Measurements from ENCODE around the gene LCP1.
A peak's percentile ranks its signal among the peaks of the same experiment; 100 is the strongest.
"Not testable (repeated sequence)": the region's sequence is repeated elsewhere in the genome, so short reads cannot be mapped to it uniquely, and the experiment has no call there.

LCP1 gene

DNA sequence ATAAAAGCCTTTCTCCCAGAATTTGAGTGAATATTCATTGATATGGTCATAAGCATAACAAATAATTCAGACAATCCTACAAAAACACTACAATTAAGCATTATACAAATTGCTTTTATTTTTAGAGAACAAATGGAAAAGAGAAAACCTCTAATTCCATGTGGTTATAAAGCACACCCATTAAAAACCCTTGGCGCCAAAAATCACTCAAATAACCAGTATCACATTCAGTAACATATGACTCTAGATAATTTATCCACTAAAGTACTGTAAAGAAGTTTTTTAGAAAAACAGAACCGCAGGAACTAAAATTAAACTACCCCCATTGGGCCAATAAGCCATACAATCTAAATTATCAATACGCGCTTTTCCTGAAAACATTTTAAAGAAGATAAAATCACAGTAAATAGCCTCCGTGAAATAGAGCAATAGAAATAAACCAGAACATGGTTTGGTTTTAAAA, 569 bp downstream of the LCP1 start:
- no peak for DNase-seq

DNA sequence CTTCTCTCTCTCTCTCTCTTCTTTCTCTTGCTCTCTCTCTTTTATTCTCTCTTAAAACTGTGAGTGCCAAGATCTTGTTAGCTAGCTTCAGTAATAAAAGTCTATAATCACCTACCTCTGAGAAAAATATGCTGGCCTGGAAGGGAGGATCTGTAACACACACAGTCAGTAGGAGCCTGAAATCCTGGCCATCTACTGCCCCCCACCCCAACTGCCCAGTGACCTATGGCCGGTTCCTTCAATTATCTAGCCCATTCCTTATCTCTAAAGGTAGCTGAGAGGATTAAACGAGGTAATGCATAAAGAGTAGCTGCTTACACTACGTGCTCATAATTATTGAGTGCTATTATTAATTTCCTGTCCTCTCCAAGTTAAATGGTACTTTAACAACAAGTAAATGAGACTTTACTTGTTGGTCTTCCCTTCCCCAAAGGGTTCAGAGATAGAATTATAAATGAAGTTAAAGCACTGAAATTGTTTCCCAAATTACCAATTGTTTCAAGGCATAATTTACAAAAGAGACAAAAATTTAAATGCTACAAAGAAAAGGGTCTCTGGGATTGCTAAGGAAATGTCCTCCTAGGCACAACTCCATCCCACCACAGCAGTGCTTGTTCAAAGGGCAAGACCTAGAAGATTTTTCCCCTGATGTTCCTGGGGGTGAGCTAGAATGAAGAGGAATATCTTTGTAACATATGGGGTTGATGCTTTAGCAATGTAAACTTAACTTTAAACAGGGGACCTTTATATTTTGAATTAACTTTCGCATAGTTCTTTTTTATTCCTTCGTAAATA, 1.8 kb downstream of the LCP1 start:
- DNase-seq, result no peak

DNA sequence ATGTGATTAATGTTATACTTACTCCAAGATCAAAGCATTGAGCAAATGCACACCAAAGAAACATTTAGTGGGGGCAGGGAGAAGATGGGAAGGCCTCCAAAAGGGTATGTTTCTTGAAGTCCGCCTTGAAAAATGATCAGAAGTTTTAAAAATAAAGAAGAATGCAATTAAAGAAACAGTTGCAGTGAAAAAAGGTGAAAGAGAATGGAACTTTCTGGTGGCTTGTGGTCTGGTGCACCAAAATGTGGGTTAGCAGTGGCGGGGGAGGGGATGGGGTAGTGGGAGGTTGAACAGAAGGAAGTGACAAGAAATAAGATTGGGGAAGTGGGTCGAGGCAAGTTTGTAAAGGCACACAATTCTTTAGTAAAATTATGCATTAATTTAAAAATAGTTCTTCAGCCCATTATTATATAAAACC, 2.5 kb downstream of the LCP1 start:
- DNase-seq, result no peak

DNA sequence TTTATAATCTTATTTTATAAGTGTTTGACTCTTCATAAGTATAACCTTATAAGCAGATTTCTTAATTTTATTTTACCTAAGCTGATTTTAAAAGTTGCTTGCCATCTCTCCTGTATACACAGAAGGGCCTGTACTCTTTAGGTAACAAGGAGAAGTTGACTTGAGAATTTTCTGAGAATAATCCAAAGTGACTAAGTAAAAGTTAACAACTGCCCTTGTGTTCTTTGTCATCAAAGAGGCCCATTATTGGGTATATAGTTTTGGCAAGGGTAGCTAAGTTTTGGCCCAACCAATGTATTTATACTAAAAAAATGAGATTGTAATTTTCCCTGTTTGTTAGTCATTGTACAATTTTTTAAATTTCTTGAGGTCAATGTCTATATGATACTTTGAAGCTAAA, 3.2 kb downstream of the LCP1 start:
- DNase-seq, result no peak

DNA sequence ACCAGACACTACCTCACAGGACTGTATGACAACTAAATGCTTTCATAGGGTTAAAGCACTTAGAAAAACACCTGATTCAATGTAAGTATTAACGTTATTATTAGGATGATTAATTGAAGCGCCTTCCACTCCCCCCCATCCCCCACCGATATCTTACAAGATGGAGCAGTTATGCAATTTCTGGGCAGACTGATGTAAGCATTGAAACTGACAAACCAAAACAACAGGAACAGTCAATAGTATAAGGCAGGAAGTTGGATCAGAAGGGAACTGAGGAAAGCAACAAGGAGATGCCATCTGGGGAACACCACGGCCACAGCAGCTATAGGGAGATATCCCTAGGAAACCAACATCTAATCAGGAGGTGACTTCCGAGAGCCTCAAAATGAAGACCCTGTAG, 3.8 kb downstream of the LCP1 start:
- DNase-seq, result no peak

DNA sequence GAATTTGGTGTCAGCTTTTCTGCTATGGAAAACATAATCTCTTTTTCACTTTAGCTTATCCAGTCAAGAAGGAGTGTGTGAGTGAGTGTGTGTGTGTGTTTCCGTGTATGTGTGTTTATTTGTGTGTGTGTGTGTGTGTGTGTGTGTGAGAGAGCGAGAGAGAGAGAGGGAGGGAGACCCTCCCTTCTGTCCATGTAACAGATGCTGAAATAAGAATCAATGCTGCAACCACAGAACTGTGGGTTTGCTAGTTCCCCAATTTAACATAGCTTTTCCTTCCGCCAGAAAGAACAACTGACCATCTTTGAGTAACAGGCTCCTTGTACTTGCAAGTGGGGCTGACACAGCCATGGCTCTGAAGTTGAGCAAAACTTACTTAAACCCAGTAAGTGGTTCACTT, 5.2 kb downstream of the LCP1 start:
- no peak for DNase-seq

DNA sequence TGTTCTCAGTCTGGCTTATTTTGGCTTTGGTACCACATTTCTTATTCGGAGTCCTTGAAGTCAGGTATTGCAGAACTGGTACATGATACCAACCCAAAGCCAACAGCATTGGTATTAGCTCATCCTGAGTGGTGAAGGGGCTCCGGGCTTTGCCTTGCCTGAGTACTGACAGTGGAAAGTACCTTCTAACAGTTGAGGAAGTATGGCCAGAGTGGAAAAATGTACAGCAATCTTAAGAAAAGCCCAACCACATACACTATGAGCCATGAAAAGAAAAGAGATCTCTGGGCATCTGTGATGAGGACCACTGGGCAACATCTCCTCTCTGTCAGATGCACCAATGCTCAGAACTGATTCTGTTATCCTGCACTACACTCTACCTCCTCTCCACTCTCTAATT, 8.3 kb downstream of the LCP1 start:
- DNase-seq, result no peak

DNA sequence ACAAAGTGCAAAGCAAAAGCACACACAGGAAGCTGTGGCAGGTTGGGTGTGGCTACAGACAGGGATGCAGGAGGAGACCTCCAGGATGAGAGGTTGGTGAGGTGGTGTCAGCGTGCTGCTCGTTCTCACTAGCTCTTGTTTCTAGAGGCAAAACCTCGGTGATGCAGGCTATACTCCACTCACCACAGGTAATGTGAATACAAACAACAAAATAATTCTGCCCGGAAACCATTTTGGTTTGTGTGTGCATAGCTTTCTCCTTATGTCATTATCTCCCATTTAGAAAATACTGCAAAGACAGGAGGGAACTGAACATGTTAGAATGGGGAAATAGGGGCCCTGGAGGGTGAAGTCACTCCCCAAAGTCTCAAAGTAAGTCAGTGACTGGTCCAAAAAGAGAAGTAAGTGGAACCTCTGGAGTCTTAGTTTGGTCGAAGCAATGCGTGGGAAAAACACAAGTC, 9.4 kb downstream of the LCP1 start:
- no peak for DNase-seq

DNA sequence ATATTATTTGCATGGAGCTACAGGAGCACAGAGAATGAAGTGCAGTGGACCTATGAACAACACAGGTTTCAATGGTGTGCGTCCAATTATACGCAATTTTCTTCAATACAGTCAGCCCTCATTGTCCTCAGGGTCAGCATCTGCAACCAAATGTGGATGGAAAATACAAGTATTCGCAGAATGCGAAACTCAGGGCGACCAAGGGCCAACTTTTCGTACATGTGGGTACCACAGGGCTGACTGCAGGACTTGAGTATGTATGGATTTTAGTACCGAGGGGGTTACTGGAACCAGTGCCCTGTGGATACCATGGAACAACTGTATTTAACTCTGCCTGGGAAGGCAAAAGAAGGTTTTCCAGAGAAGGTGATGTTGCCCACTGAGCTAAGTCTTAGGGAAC, 10.2 kb downstream of the LCP1 start:
- DNase-seq, result no peak

DNA sequence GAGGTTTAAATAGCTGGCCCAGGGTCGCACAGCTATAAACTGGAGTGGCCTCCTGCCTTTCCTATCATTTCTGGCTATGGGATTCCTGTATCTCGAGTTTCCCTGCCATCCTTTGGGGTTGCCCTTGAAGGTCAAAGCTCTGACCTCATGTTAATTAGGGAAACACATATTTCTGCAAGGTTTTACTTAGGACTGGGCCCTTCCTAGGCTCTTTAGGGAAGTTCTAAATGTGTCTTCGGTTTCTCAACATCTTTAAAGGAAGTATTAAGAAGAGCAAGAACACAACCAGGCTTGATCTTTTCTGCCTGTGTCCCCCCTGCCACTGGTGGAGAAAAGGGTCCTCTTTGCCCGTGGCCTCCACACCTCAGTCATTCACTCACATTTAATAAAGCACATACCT, 10.8 kb downstream of the LCP1 start:
- DNase-seq, result no peak

DNA sequence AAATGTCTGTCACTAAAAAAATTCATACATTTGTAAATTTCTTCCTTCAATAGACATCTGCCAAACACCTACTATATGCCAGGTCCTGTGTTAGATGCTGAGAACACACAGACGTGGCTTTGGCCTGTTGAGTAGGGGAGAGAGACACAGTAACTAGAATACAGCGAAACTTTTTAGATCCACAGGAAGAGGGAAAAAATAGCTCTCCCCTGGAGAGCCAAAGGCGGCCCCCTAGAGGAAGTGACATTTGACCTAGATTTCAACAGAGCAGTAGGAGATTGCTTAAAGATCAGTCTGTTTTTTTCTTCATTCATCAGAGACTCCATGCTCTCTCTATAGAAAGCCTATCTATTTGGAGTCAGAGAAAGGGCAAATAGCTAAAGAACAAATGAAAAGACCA, 11.3 kb downstream of the LCP1 start:
- no peak for DNase-seq

DNA sequence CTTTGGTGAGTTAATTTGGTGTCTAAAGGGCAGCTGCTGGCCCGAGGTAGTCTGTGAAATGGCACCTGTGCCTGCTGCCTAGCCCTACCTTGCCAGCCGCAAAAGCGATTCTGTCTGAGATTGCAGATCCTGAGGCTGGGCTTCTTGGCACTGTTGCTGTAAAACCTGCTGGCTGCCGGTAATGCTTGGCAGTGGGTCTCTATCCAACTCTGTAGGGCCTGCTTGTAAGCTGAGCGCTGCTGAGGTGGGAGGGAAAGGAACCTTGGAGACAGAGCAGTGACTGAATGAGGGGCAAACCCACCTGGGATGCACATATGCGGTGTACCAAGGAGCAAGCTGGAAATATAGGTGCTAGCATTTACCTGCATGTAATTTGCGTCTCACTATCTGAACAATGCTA, 11.7 kb downstream of the LCP1 start:
- DNase-seq, result no peak

DNA sequence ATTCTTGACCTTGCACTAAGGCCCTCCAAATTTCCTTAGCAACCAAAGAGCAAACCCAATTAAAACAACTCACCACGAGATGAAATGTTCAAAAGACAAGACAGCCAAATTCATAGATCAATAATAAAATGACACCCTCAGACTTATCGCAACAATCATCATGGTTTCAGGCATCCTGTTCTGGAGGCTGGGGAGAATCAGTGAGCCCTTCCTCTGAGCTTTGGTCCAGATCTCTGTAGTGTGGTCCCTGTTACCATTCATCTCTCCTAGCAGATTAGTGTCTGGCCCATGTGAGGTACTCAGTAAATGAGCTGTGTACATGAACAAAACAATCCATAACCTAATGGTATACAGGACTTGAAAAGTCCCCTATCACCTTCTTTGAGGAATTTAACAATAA, 12.2 kb downstream of the LCP1 start:
- DNase-seq, result no peak

DNA sequence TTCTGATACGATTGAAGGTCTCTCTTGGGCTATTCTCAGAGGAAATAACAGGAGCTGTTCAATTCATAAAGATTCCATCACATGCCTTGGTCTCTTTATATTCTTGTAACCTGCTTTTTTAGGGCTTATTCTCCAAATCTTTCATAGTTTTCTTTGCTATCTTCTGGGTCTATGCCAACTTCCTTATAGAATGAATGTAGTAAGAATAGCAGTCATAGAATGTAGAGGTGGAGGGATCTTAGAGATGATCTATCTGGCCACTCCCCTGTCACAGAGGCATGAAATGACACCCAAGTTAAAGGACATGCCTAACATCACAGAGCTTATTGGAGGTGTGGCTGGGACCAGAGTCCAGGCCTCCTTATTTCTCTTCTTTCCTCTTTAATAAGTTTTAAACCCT, 13.2 kb downstream of the LCP1 start:
- DNase-seq, result no peak

DNA sequence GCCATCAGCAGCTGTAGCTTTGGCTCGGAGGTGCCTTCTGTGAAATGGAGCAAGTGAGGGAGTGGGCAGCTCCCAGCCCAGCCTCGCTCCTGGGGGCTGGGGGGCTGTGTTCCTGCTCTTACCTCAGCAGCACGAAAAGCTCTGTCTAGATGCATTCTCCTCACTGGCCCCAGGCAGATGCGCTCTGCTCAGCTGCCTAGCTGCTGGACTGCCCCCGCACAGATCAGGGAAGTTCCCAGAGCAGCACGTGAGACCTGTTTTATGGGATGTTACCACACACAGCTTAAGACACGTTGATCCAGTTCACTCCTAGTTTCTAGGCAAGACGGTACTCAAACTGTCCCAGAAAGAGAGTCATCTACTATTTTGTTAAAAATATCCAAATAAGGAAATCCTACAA, 13.6 kb downstream of the LCP1 start:
- no peak for DNase-seq

DNA sequence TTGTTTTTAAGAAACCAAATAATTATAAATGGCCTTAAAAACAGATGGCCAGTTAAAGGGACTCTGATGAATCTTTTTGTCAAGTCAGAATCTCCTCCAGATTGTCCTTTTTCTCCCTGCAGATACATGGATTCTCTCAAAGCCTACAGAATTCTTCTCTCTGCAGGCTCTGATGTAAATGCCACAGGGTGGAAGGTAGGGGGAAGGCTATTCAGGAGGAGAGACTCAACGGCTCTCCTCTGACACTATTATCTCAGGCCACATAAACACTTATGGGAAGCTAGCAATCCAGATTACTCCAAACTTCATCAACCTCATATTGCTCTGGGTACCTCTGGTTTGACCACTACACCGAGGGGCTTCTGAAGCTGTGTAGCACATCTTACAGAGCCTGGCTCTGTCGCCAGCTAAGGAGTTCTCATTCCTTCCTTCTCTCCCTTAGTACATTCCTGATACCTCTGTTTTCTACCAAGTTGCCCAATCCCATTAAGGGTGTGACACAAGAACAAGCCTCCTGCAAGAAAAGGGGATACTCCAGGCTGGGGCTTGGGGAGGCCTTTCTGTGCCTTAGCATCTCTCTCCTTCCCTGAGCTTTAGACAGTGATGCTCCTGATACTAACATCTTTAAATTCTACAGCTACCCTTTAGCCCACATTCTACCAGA, 14.9 kb downstream of the LCP1 start:
- no peak for DNase-seq

DNA sequence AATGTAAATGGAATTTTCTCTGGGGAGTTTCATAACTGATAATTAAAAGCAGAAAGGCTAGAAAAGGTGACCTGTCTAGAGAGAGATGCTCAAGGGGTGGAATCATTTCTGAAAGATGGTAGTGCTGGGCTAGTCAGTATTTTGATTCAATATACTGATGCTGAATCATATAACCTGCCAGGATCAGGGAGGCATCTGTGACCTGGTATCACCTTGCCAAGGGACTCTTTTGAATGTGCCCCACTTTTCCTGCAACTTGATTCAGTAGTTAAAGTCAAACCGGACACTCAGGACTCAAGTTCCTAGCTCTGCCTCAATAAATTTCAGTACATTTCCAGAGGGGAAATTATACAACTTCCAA, 15.8 kb downstream of the LCP1 start:
- DNase-seq, result no peak

DNA sequence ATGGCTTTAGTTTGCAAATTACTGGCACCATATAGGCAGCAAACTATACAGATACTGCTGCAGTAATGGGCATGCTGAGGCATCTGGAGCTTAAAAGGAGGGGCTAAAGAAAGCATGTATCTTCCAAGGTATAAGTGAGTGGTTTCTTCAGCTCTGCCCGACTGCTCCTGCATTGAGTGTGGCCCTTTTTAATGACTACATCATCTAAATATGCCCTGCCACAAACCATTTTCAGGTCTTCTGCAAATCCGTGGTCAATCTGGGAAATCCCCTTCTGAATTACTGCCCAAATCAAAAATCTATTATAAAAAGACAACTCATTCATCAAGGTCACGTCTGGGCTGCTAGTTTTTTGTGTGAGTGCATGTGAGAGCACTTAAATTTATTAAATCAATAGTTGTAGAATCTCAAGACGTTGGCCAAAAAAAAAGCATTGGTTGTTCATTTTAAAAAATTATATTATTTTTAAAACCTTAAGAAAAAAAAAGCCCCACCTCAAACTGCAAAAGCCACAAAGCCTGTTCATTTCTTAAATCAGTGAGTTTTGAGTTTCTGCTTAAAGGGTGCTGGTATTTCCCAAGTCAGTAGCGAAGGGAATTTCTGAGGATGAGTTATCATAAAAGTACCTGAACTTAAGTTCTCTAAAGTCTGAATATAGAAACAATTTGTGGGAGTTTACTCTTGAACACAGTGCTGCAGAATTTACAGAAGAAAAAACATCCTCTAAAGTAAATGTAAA, 16.3 kb downstream of the LCP1 start:
- DNase-seq, result no peak

DNA sequence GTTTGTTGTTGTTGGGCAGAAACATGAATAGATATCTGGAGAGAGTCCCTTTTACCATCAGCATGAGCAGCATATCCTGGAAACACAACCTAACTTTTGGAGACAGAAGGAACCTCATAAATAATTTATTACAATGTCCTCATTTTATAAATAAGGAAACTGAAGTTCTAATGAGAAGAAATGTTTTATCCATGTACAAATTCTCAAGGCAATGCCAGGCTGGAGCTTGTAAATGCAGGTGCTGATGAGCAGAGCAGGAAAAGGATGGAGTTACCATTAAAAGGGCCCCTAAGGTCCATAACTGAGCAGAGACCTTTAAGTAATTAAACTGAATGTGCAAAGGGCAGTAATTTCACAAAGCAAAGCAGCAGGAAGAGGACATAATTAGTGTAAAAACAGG, 17.3 kb downstream of the LCP1 start:
- DNase-seq, result no peak

DNA sequence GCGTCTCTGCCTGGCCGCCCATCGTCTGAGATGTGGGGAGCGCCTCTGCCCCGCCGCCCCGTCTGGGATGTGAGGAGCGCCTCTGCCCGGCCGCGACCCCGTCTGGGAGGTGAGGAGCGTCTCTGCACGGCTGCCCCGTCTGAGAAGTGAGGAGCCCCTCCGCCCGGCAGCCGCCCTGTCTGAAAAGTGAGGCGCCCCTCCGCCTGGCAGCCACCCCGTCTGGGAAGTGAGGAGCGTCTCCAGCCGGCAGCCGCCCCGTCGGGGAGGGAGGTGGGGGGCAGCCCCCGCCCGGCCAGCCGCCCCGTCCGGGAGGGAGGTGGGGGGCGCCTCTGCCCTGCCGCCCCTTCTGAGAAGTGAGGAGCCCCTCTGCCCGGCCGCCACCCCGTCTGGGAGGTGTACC, 19.2 kb downstream of the LCP1 start:
- not testable (repeated sequence) for DNase-seq

DNA sequence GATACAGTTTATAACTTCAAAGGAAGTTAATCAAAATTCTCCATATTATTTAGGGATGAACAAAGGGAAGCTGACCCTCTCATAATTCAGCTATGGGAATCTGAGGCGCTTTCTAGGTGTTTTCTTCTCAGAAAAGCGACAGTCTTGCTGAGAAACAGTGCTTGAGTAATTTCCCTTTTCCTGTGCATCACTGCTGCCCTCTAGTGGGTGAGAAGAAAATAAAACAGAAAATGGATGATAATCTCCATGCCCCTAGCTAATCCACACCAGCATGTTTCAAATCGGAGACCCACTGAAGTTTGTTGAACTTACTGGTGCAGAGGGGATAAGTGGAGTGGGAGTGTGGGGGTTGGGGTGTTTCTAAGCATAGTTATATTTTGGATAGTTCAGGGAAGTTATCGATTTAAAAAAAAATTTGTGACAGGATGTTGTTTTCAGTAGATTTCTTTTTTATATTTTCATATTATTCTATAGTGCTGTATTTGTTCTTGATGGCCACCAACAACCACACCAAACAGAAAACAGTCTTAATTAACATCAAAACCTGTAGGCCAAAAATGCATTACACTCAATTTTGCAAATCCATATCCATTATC, 21.4 kb downstream of the LCP1 start:
- peak; percentile 29 for DNase-seq

DNA sequence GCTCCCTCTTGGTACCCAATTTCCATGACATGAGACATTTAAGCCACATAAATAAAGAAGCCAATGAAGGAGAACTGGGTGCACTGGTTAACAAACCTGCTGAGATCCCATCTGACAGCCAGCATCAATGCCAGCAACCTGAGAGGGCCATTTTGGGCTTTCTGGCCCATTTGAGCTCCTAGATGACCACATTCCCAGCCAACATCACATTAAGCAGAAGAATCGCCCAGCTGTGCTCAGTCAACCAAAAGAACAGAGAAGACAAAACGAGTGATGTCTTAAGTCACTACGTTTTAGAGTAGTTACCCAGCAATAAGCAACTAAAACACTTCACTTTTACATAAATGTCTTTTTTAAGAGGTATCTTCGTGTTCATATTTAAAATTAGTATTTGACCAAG, 21.9 kb downstream of the LCP1 start:
- no peak for DNase-seq

DNA sequence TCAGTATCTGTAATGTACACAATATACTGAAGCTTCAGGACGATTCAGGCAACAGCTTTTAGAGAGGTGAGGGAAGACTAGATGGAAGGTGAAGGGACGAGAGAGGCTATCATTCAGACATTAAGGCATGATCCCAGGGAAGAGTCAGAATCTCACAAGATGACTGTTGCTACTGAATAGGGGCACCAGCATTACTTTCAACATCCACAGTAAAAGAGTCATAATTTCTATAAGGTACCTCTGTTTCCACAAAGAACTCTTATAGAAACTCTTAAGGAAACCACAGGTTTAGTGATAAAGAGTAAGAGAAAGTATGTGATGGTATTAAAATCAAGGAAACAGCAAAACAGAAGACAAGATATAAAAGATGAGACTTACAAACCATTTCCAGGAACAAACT, 23.0 kb downstream of the LCP1 start:
- DNase-seq, result no peak

DNA sequence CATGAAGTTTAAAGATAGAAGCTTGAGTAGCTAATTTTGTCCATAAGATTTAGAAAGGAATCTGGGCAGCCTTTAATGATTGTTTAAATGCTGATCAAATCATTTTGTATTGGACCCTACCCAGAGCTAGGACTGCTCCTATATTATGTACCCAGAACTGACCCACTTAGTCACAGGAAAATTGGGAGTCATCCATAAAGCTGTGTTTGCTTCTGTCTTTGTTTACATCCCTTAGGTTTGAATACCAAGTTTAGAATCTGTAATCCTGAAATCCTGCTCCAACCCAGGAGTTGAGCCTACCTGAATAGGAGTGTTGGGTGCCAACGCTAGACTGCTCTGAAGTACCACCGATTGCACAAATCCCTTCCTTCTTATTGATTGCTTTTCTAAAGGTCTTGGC, 23.8 kb downstream of the LCP1 start:
- DNase-seq, result no peak
